Measurements from ENCODE around the gene BAIAP2L1. TPM values are rescaled to one million over a fixed set of nuclear protein-coding genes. Genes with fewer than 3 reads are reported as not detected.
"Not testable (repeated sequence)": the region's sequence is repeated elsewhere in the genome, so short reads cannot be mapped to it uniquely, and the experiment has no call there.

BAIAP2L1 gene
- total RNA-seq, 1 donor from 2014 or later: 10.9 TPM

DNA sequence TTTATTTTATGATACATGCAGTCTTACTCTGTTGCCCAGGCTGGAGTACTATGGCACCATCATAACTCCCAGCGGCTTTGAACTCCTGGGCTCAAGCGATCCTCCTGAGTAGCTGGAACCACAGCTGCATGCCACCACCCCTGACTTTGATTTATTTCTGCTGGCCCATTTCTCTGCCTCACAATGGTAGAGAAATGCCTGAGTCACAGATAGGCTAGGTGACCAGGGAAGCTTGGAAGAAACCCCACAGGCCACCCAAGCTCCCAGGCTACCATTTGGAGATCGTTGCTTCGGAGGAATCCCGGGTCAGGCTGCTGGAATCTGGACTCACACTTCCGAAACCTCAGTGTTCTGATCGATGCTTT lies 17.4 kb upstream of the BAIAP2L1 start:
- Mint-ChIP-seq H3K36me3 (ENCODE audit: unreplicated experiment) (no peaks in the 10 kb centered on the region), H3K4me1 (ENCODE audit: unreplicated experiment) (peaks cover 12% of the 10 kb centered on the region), H3K4me3 (ENCODE audit: unreplicated experiment) (no peak overlapping the region), H3K9me3 (ENCODE audit: unreplicated experiment) (no peaks in the 10 kb centered on the region), H3K27me3 (ENCODE audit: unreplicated experiment) (no peaks in the 10 kb centered on the region), H3K27ac (ENCODE audit: unreplicated experiment) (no peak overlapping the region)
- TF ChIP-seq, protein P1, sequence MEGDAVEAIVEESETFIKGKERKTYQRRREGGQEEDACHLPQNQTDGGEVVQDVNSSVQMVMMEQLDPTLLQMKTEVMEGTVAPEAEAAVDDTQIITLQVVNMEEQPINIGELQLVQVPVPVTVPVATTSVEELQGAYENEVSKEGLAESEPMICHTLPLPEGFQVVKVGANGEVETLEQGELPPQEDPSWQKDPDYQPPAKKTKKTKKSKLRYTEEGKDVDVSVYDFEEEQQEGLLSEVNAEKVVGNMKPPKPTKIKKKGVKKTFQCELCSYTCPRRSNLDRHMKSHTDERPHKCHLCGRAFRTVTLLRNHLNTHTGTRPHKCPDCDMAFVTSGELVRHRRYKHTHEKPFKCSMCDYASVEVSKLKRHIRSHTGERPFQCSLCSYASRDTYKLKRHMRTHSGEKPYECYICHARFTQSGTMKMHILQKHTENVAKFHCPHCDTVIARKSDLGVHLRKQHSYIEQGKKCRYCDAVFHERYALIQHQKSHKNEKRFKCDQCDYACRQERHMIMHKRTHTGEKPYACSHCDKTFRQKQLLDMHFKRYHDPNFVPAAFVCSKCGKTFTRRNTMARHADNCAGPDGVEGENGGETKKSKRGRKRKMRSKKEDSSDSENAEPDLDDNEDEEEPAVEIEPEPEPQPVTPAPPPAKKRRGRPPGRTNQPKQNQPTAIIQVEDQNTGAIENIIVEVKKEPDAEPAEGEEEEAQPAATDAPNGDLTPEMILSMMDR (IDR thresholded peaks at IDR 0.05): no peak
- no peak for DNase-seq (ENCODE audit: extremely low spot score, unreplicated experiment)

DNA sequence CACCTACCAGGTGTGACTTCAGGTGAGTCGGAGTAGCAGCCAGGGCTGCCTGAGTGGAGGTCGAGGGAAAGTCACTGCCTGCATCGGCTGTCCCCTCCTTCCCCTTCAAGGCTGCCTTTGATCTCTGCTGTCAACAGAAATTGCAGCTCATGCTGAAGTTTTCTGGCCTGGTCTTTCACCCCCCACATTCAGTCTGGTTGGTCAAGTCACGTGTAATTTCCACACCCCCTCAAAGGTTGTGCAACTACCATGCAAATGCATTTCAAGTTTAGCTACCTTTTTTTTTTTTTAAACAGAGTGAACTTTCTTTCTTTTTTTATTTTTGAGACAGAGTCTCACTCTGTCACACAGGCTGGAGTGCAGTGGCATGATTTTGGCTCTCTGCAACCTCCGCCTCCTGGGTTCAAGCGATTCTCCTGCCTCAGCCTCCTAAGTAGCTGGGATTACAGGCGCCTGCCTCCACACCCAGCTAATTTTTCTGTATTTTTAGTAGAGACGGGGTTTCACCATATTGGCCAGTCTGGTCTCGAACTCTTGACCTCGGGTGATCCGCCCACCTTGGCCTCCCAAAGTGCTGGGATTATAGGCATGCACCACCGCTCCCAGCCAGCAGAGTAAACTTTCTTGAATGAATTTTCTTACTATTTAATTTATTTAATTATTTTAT lies 16.8 kb upstream of the BAIAP2L1 start:
- H3K9me3 Mint-ChIP-seq (ENCODE audit: unreplicated experiment); H3K27me3 Mint-ChIP-seq (ENCODE audit: unreplicated experiment); H3K27ac Mint-ChIP-seq (ENCODE audit: unreplicated experiment); DNase-seq (ENCODE audit: extremely low spot score, unreplicated experiment); H3K36me3 Mint-ChIP-seq (ENCODE audit: unreplicated experiment); H3K4me3 Mint-ChIP-seq (ENCODE audit: unreplicated experiment): not testable (repeated sequence)
- peaks cover 12% of the 10 kb centered on the region for H3K4me1 Mint-ChIP-seq (ENCODE audit: unreplicated experiment)

DNA sequence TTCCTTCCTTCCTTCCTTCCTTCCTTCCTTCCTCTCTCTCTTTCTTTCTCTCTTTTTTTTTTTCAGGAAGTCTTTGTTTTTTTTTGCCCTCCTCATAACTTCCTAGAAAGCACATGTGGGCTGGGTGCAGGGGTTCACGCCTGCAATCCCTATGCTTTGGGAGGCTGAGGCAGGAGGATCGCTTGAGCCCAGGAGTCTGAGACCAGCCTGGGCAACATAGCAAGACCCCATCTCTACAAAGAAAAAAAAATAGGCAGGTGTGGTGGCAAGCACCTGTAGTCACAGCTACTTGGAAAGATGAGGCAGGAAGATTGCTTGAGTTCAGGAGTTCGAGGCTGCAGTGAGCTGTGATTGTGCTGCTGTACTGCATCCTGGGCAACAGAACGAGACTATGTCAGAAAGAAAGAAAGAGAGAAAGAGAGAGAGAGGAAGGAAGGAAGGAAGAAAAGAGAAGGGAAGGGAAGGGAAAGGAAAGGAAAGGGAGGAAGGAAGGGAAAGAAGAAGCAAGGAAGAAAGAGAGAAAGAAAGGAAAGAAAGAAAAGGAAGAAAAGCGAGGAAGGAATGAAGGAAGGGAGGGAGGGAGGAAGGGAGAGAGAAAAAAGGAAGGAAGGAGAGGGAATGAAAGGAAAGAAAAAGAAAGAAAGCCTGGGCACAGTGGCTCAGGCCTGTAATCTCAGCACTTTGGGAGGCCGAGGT lies 13.5 kb upstream of the BAIAP2L1 start:
- Mint-ChIP-seq H3K4me3 (ENCODE audit: unreplicated experiment) (no peak overlapping the region), H3K27me3 (ENCODE audit: unreplicated experiment) (no peaks in the 10 kb centered on the region), H3K9me3 (ENCODE audit: unreplicated experiment) (no peaks in the 10 kb centered on the region), H3K36me3 (ENCODE audit: unreplicated experiment) (no peaks in the 10 kb centered on the region), H3K27ac (ENCODE audit: unreplicated experiment) (no peak overlapping the region), H3K4me1 (ENCODE audit: unreplicated experiment) (peaks cover 9% of the 10 kb centered on the region)
- no peak for DNase-seq (ENCODE audit: extremely low spot score, unreplicated experiment)
- TF ChIP-seq, protein P1 (IDR thresholded peaks at IDR 0.05): no peak

DNA sequence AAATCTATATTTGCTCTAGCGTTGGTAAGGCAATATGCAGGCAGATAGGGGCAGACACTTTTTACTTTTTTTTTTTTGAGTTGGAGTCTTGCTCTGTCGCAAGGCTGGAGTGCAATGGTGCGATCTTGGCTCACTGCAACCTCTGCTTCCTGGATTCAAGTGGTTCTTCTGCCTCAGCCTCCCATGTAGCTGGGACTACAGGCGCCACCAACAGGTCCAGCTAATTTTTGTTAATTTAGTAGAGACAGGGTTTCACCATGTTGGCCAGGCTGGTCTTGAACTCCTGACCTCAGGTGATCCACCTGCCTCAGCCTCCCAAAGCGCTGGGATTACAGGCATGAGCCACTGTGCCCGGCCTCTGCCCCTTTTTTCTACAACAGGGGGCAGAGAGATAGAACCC lies 12.8 kb upstream of the BAIAP2L1 start:
- not testable (repeated sequence) for H3K4me1 Mint-ChIP-seq (ENCODE audit: unreplicated experiment); H3K36me3 Mint-ChIP-seq (ENCODE audit: unreplicated experiment); DNase-seq (ENCODE audit: extremely low spot score, unreplicated experiment); H3K9me3 Mint-ChIP-seq (ENCODE audit: unreplicated experiment); H3K4me3 Mint-ChIP-seq (ENCODE audit: unreplicated experiment); H3K27me3 Mint-ChIP-seq (ENCODE audit: unreplicated experiment); H3K27ac Mint-ChIP-seq (ENCODE audit: unreplicated experiment)

DNA sequence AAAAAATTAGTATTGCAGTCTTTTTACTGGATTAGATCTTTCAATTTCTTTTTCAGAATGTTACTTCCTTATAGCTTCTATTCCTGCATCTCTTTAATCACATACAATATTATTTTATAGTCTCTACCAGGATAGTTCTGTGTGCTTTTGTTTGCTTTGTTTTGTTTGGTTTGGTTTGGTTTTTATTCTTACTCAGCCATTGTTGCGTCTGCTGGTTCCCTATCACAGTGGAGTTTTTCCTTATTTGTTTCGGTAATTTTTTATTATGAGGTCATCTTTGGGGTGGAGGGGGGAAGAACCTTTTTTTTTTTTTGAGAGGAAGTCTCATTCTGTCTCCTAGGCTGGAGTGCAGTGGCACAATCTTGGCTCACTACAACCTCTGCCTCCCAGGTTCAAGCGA lies 9.0 kb upstream of the BAIAP2L1 start:
- TF ChIP-seq, protein P1 (IDR thresholded peaks at IDR 0.05): no peak
- Mint-ChIP-seq H3K9me3 (ENCODE audit: unreplicated experiment) (no peaks in the 10 kb centered on the region), H3K27me3 (ENCODE audit: unreplicated experiment) (no peaks in the 10 kb centered on the region), H3K4me1 (ENCODE audit: unreplicated experiment) (no peaks in the 10 kb centered on the region), H3K36me3 (ENCODE audit: unreplicated experiment) (no peaks in the 10 kb centered on the region), H3K27ac (ENCODE audit: unreplicated experiment) (no peak overlapping the region), H3K4me3 (ENCODE audit: unreplicated experiment) (no peak overlapping the region)
- no peak for DNase-seq (ENCODE audit: extremely low spot score, unreplicated experiment)

DNA sequence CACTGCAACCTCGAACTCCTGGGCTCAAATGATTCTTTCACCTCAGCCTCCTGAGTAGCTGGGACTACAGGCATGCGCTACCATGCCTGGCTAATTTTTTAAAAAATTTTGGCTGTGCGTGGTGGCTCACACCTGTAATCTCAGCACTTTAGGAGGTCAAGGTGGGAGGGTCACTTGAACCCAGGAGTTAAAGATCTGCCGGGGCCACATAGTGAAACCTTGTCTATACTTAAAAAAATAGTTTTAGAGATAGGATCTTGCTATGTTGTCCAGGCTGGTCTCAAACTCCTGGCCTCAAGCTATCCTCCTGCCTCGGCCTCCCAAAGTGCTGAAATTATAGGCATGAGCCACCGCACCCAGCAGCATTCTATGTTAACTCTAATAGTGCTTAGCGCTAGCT lies 7.3 kb upstream of the BAIAP2L1 start:
- not testable (repeated sequence) for H3K4me3 Mint-ChIP-seq (ENCODE audit: unreplicated experiment); H3K27me3 Mint-ChIP-seq (ENCODE audit: unreplicated experiment); DNase-seq (ENCODE audit: extremely low spot score, unreplicated experiment); H3K36me3 Mint-ChIP-seq (ENCODE audit: unreplicated experiment); H3K4me1 Mint-ChIP-seq (ENCODE audit: unreplicated experiment); H3K27ac Mint-ChIP-seq (ENCODE audit: unreplicated experiment); H3K9me3 Mint-ChIP-seq (ENCODE audit: unreplicated experiment)
